ENCODE data around the gene SPDEF. TPM values are rescaled to one million over a fixed set of nuclear protein-coding genes. Genes with fewer than 3 reads are reported as not detected.

Gene SPDEF
- total RNA-seq, 2 experiments from 2014 or later = not detected

DNA sequence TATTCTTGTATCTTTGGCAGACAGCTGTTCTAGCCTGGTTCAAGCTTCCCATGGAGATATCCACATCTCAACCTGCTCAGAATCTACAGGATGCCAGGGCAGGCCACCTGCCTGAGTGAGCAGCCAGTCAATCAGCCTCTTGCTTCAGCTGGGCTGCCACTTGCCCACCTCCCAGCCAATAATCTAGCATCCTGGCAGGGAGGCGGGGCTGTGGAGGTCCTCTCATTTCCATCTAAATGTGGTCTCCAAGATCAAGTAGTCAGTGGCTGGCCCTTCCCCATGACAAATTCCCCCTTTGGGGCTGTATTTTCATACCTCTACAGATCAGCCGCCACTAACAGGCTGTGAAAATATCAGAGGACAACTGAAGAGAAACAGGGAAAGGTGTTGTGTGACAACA, 33.0 kb upstream of the SPDEF start:
- intact Hi-C loops (cut with micrococcal nuclease) = no loop called here
- TF ChIP-seq, protein P1, sequence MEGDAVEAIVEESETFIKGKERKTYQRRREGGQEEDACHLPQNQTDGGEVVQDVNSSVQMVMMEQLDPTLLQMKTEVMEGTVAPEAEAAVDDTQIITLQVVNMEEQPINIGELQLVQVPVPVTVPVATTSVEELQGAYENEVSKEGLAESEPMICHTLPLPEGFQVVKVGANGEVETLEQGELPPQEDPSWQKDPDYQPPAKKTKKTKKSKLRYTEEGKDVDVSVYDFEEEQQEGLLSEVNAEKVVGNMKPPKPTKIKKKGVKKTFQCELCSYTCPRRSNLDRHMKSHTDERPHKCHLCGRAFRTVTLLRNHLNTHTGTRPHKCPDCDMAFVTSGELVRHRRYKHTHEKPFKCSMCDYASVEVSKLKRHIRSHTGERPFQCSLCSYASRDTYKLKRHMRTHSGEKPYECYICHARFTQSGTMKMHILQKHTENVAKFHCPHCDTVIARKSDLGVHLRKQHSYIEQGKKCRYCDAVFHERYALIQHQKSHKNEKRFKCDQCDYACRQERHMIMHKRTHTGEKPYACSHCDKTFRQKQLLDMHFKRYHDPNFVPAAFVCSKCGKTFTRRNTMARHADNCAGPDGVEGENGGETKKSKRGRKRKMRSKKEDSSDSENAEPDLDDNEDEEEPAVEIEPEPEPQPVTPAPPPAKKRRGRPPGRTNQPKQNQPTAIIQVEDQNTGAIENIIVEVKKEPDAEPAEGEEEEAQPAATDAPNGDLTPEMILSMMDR (IDR thresholded peaks at IDR 0.05) = no peak
- no peak overlapping the region for H3K27ac Mint-ChIP-seq
- H3K4me1 Mint-ChIP-seq (ENCODE audit: low read depth) = peaks cover 14% of the 10 kb centered on the region
- no peak overlapping the region for H3K4me3 Mint-ChIP-seq
- POLR2A ChIA-PET = no interaction called here
- H3K36me3 Mint-ChIP-seq (ENCODE audit: low read depth) = peaks cover 2% of the 10 kb centered on the region
- no peaks in the 10 kb centered on the region for H3K27me3 Mint-ChIP-seq
- DNase-seq = no peak
- no peak for ATAC-seq
- H3K9me3 Mint-ChIP-seq = no peaks in the 10 kb centered on the region
- CTCF ChIA-PET = no interaction called here

DNA sequence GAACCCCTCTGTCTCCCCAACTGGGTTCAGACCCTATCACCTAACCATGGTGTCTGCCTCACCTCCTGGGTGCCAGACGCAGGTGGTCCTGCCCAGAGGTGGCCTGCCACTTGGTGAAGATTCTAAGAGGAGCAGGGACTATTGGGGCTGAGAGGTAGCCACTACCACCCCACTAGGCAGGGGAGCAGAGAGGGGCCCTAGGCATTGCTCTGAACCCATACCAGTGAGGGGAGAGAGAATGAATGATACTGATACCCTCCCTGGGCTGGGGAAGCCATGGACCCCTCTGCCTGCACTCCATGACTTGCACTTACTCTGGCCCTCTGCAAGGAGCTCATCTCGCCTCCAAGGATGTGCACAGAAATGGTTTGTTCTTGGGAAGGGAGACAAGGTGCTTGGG, 31.7 kb upstream of the SPDEF start:
- no peaks in the 10 kb centered on the region for H3K9me3 Mint-ChIP-seq
- no peak overlapping the region for H3K4me3 Mint-ChIP-seq
- H3K4me1 Mint-ChIP-seq (ENCODE audit: low read depth) = peaks cover 12% of the 10 kb centered on the region
- H3K36me3 Mint-ChIP-seq (ENCODE audit: low read depth) = peaks cover 2% of the 10 kb centered on the region
- intact Hi-C loops (cut with micrococcal nuclease) = no loop called here
- H3K27me3 Mint-ChIP-seq = no peaks in the 10 kb centered on the region
- POLR2A ChIA-PET = no interaction called here
- no peak overlapping the region for H3K27ac Mint-ChIP-seq
- no peak for DNase-seq
- ATAC-seq = no peak
- TF ChIP-seq, protein P1 (IDR thresholded peaks at IDR 0.05) = no peak
- CTCF ChIA-PET = no interaction called here

DNA sequence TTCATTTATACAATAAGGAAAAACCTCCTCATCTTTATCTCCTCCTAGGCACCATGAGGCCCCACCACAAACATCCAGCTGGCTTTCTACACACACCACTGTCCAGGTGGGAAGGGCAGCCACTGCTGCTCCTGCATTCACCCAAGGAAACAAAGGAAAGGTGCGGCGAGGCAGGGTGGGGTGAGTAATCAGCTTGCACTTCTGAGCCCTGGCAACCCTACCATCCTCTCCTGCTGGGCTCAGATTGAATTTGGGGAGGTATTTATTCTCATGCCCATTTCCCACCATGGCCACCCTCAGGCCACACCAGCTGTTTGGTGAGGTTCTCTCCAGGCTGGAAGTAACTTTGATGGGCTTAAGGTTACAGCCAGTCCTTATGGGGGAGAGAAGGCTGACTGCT, 31.2 kb upstream of the SPDEF start:
- TF ChIP-seq, protein P1 (IDR thresholded peaks at IDR 0.05) = no peak
- CTCF ChIA-PET = no interaction called here
- Mint-ChIP-seq H3K27ac (no peak overlapping the region), H3K4me1 (ENCODE audit: low read depth) (peaks cover 10% of the 10 kb centered on the region), H3K4me3 (no peak overlapping the region), H3K36me3 (ENCODE audit: low read depth) (peaks cover 2% of the 10 kb centered on the region), H3K9me3 (no peaks in the 10 kb centered on the region), H3K27me3 (no peaks in the 10 kb centered on the region)
- POLR2A ChIA-PET = no interaction called here
- DNase-seq = no peak
- no peak for ATAC-seq
- intact Hi-C loops (cut with micrococcal nuclease) = no loop called here

DNA sequence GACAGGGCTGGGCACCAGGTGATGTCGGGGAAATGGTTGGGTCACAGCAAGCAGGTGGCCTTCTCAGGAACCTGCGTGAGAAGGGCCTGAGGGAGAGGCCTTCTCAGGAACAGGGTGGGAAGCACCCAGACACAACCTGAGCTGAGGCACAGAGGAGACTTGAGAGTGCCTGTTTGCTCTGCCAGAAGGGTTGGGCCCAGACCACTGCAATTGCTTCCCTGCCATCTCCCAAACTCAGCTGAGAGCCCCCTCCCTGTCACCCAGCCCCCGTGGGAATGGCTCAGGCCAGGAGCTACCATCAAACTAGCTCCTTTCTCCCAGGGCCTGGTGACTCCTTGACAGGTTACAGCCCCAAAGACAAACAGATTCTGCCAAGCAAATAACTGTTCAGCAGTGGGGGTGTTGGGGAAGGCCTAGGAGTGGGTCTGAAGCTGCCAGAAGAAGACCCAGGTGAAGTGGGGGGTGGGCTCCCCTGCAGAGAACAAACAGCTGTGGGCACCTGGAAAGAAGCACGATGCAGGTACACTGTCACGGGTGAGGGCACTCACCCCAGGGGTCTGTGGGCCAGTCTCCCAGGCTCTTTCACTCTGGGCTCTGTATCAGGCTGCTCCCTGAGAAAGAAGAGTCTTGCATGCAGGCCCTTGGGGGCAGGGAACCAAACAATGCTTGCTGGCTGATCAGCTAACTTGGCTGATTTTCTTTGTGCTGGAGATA, 30.4 kb upstream of the SPDEF start:
- Mint-ChIP-seq H3K9me3 (no peaks in the 10 kb centered on the region), H3K36me3 (ENCODE audit: low read depth) (peaks cover 2% of the 10 kb centered on the region), H3K4me3 (no peak overlapping the region), H3K27ac (no peak overlapping the region), H3K27me3 (no peaks in the 10 kb centered on the region), H3K4me1 (ENCODE audit: low read depth) (peaks cover 3% of the 10 kb centered on the region)
- ChIA-PET POLR2A (no interaction called here), CTCF (no interaction called here)
- TF ChIP-seq, protein P1 (IDR thresholded peaks at IDR 0.05) = no peak
- intact Hi-C loops (cut with micrococcal nuclease) = no loop called here
- ATAC-seq (no peak), DNase-seq (no peak)

DNA sequence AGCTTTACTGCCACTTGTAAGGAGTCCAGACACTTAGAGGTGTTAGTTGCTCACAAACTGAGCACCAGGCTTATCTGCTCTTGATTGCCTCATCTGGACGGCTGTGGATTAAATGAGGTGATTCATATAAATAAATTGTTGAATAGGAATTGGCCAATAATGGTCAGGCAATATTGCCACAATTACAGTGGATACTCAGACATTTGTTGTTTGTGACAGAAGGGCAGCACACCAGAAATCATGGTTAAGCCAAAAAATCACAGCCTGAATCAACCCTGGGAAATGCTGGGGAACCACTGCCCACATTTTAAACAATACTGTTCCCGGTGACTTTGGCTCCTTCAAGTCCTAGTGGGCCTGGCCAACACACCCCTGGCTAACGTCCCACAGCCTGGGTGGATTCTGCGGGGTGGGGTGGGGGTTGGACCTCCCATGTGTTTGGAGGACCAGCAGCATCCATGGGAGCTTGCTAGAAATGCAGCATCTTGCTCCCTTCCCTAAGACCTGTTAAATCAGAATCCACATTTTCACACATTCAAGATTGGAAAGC, 29.5 kb upstream of the SPDEF start:
- POLR2A ChIA-PET = interaction anchor here (0.6 kb wide), 1 partner anchor 13 kb away, joined by 3 read pairs; no protein-coding TSS in a partner anchor
- CTCF ChIA-PET = no interaction called here
- DNase-seq (no peak), ATAC-seq (no peak)
- H3K27me3 Mint-ChIP-seq = no peaks in the 10 kb centered on the region
- no peaks in the 10 kb centered on the region for H3K9me3 Mint-ChIP-seq
- no peaks in the 10 kb centered on the region for H3K4me1 Mint-ChIP-seq (ENCODE audit: low read depth)
- intact Hi-C loops (cut with micrococcal nuclease) = no loop called here
- no peaks in the 10 kb centered on the region for H3K36me3 Mint-ChIP-seq (ENCODE audit: low read depth)
- H3K27ac Mint-ChIP-seq = no peak overlapping the region
- no peak overlapping the region for H3K4me3 Mint-ChIP-seq
- TF ChIP-seq, protein P1 (IDR thresholded peaks at IDR 0.05) = no peak

All from activated CD8-positive, alpha-beta T cell treated with anti-CD3 and anti-CD28 coated beads for 36 hours (primary cell).